ENCODE results near the gene ADAP1.

Gene ADAP1

DNA sequence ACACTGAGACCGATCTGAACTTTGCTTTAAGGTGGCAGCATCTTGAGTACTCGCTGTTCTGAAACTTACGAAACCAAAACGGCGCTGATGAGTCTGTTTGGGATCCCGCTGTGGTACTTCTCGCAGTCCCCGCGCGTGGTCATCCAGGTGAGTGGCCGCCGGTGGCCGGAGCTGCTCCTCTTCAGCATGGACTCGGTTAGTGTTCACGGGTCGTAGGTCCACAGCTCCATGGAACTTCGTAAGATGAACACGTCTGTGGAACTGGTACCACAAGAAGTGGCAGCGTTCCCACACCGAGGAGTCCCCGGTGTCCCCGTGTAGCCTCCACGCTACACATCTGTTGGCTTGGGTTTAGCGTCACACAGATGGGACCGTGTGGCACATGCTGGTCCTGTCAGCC is 88.6 kb downstream of the ADAP1 start:
- TF ChIP-seq, protein P1, sequence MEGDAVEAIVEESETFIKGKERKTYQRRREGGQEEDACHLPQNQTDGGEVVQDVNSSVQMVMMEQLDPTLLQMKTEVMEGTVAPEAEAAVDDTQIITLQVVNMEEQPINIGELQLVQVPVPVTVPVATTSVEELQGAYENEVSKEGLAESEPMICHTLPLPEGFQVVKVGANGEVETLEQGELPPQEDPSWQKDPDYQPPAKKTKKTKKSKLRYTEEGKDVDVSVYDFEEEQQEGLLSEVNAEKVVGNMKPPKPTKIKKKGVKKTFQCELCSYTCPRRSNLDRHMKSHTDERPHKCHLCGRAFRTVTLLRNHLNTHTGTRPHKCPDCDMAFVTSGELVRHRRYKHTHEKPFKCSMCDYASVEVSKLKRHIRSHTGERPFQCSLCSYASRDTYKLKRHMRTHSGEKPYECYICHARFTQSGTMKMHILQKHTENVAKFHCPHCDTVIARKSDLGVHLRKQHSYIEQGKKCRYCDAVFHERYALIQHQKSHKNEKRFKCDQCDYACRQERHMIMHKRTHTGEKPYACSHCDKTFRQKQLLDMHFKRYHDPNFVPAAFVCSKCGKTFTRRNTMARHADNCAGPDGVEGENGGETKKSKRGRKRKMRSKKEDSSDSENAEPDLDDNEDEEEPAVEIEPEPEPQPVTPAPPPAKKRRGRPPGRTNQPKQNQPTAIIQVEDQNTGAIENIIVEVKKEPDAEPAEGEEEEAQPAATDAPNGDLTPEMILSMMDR (IDR thresholded peaks at IDR 0.05; ENCODE audit: extremely low read depth, missing control alignments), result no peak

DNA sequence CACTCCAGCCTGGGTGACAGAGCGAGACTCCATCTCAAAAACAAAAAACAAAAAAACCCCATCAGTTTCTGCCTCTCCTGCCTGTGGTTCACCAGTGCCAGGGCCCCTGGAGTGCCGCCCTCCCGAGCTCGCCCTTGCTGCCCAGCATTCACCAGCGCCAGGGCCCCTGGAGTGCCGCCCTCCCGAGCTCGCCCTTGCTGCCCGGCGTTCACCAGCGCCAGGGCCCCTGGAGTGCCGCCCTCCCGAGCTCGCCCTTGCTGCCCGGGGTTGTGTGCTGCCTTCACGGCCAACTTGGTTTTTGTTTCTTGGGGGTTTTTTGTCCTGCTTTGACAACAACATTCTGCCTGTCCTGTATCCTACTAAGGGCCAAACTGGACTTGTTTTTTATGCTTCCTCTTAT is 91.4 kb downstream of the ADAP1 start:
- no peak for DNase-seq (ENCODE audit: low spot score)
- TF ChIP-seq, protein P1 (IDR thresholded peaks at IDR 0.05; ENCODE audit: extremely low read depth, missing control alignments), result no peak

More for the DNA sequence above, 88.6 kb downstream of the ADAP1 start:
- DNase-seq (ENCODE audit: low spot score), result no peak

DNA sequence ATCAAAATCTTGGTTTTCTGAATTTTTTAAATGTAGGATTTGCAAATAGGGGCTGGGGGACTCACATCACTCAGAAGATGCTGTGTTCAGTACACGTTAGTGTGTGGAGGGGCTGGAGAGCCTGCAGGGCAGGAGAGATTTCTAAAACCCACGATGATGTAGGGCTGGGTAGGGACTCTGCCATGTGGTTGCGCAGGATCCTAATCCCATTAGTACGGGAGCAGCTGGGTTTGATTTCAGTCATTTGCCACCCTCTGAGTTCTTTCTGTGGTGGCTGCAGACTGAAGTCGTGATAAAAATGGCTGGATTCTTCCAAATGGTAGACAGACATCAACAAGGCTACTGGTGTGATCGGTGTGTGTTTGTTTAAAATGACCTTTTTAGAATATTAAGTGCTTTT is 92.3 kb downstream of the ADAP1 start:
- TF ChIP-seq, protein P1 (IDR thresholded peaks at IDR 0.05; ENCODE audit: extremely low read depth, missing control alignments), result no peak
- no peak for DNase-seq (ENCODE audit: low spot score)

DNA sequence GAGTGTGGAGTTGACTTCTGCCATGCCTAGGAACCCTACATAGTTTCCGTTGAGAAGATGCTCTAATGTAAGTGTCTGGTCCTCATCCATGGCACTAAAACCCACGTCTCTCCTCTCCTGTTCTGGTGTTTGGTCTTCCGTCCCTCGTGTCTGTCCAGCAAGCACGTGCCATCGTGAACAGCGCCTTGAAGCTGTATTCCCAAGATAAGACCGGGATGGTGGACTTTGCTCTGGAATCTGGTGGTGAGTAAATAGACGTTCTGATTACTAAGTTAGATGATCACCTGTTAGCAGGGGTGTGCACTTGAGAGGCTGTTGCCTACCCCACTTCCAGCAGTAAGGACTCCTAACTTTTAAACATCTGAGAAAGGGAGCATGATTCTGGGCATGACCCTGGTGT is 93.3 kb downstream of the ADAP1 start:
- DNase-seq (ENCODE audit: low spot score), result no peak
- TF ChIP-seq, protein P1 (IDR thresholded peaks at IDR 0.05; ENCODE audit: extremely low read depth, missing control alignments), result no peak

DNA sequence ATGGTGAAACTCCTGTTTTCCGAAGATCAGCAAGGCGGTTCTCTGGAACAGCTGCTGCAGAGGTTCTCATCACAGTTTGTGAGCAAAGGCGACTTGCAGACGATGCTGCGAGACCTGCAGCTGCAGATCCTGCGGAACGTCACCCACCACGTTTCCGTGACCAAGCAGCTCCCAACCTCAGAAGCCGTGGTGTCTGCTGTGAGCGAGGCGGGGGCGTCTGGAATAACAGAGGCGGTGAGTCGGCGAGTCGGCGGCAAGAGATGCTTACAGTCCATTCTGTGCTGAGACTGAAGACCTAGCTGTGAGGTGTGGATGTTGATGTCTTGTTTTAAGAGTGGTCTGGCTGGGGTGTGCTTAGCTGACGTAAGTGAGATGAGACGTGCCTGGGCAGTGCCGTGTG is 94.3 kb downstream of the ADAP1 start:
- TF ChIP-seq, protein P1 (IDR thresholded peaks at IDR 0.05; ENCODE audit: extremely low read depth, missing control alignments), result no peak
- no peak for DNase-seq (ENCODE audit: low spot score)

DNA sequence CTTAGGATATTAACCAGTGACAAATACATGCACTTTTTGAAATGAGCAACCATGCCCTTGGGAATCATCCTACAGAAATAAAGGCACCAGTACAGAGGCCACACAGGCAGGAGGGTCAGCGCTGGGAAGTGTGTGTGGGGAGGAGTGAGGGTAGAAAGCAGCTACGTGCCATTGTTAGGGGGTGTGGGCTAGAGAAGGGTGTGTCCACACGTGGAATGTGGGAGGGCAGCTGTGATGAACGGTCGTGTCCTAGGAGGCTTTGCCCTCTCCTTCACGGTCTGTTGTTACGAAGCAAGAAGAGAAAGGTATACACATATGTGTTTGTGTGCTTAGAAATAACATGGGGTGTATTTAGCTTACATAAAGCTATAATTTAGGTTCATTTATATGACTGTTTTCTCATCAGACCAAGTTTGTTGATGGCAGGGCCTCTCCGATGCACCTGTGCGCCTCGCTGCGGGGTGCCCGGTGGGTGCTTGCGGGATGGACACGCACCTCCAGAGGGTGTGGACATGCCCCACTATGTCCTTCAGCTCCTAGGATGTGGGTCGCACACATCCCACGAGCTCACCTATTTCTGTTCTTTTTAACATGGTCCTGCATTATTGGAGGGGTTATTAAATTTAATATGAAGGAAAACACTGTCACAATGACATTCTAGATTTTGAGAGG is 95.0 kb downstream of the ADAP1 start:
- no peak for DNase-seq (ENCODE audit: low spot score)
- TF ChIP-seq, protein P1 (IDR thresholded peaks at IDR 0.05; ENCODE audit: extremely low read depth, missing control alignments), result no peak

DNA sequence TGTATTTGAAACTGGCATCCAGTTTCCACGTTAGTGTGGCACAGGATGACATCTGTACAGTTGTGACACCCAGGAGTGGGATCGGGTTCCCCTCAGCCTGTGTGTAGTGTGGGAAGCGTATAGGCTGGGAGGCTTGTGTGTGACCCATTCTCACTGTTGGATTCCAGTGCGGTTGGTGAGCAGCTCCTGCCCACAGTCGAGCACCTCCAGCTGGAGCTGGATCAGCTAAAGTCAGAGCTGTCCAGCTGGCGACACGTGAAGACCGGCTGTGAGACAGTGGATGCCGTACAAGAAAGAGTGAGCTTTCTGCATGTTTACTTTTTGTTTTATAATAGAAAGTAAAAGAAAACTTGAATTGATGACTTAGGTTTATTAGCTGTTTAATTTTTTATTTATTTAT is 96.8 kb downstream of the ADAP1 start:
- no peak for DNase-seq (ENCODE audit: low spot score)
- TF ChIP-seq, protein P1 (IDR thresholded peaks at IDR 0.05; ENCODE audit: extremely low read depth, missing control alignments), result no peak
